DND-41 (cell line): Measurements from ENCODE around the gene BPIFB6.

ENCODE experiments used
- ATAC-seq: fragments of 200-7000 bp; cut with Tn5 transposase; 3 replicates; pipeline ENCODE4 v1.9.1; 2021; ENCODE audit warnings: low read depth; ENCODE audit not compliant: insufficient read depth
- DNase-seq: peaks from one replicate; pipeline ENCODE4 v3.0.0-alpha.2; 2020
- H2AFZ ChIP-seq: 2 replicates; pipeline ENCODE4 v1.6.0; 2012; ENCODE audit warnings: low read depth, low read length
- H3K27ac ChIP-seq: 2 replicates; pipeline ENCODE4 v1.5.1; 2012; ENCODE audit warnings: low read length, inconsistent platforms
- H3K27me3 ChIP-seq: fragments of 200-600 bp; sonication (generic); 2 replicates; pipeline ENCODE4 v1.6.0; 2012; ENCODE audit warnings: low read length, mild to moderate bottlenecking, inconsistent platforms; ENCODE audit not compliant: insufficient read depth, poor library complexity
- H3K36me3 ChIP-seq: 2 replicates; pipeline ENCODE4 v1.5.1; 2012; ENCODE audit warnings: low read length, inconsistent platforms; ENCODE audit not compliant: insufficient read depth
- H3K4me1 ChIP-seq: 2 replicates; pipeline ENCODE4 v1.5.1; 2012; ENCODE audit warnings: mild to moderate bottlenecking, low read length; ENCODE audit not compliant: insufficient read depth
- H3K4me2 ChIP-seq: 2 replicates; pipeline ENCODE4 v1.6.0; 2012; ENCODE audit warnings: mild to moderate bottlenecking, moderate library complexity, low read length, inconsistent platforms; ENCODE audit not compliant: insufficient read depth
- H3K4me3 ChIP-seq, 2 experiments: fragments of 200-600 bp in 1 of 2; shearing (Covaris generic) in 1 of 2; 2 replicates each; pipeline ENCODE4 v1.5.1; 2012 to 2016; ENCODE audit warnings: inconsistent platforms in 2 of 2, low read length in 2 of 2, mild to moderate bottlenecking in 2 of 2, low read depth in 1 of 2, moderate library complexity in 1 of 2
- H3K79me2 ChIP-seq: 2 replicates; pipeline ENCODE4 v1.6.0; 2012; ENCODE audit warnings: low read length, inconsistent platforms; ENCODE audit not compliant: insufficient read depth
- H3K9ac ChIP-seq: 2 replicates; pipeline ENCODE4 v1.6.0; 2012; ENCODE audit warnings: low read depth, mild to moderate bottlenecking, inconsistent platforms, low read length, moderate library complexity
- H3K9me3 ChIP-seq: 2 replicates; pipeline ENCODE4 v1.5.1; 2012; ENCODE audit warnings: low read length, moderate library complexity, mild to moderate bottlenecking, inconsistent platforms; ENCODE audit not compliant: insufficient read depth, severe bottlenecking
- H4K20me1 ChIP-seq: 2 replicates; pipeline ENCODE4 v1.6.0; 2012; ENCODE audit warnings: low read length; ENCODE audit not compliant: insufficient read depth
- CTCF ChIP-seq: IDR thresholded peaks from 2 replicates; pipeline ENCODE4 v1.5.1; 2012; ENCODE audit warnings: borderline replicate concordance, low read length, moderate library complexity, mild to moderate bottlenecking; ENCODE audit not compliant: poor library complexity, severe bottlenecking; ENCODE audit errors: extremely low read depth
- EZH2 ChIP-seq: IDR thresholded peaks from 3 replicates; pipeline ENCODE4 v1.6.1; 2012; ENCODE audit warnings: borderline replicate concordance, low read depth, mild to moderate bottlenecking, moderate library complexity, low read length, inconsistent platforms; ENCODE audit not compliant: severe bottlenecking

BPIFB6 gene

GRCh38 chr20:33072362-33072761 is 40.9 kb downstream of the BPIFB6 start:
- H3K27ac ChIP-seq, result no peak overlapping the region
- no peak for TF ChIP-seq EZH2
- no peak for TF ChIP-seq CTCF
- no peaks in the 10 kb centered on the region for H3K9me3 ChIP-seq
- DNase-seq, result no peak
- H3K4me2 ChIP-seq, result no peak overlapping the region
- no peaks in the 10 kb centered on the region for H4K20me1 ChIP-seq
- no peaks in the 10 kb centered on the region for H3K27me3 ChIP-seq
- ATAC-seq, result no peak
- H3K4me3 ChIP-seq, result no peak overlapping the region
- H3K9ac ChIP-seq, result no peak overlapping the region
- no peaks in the 10 kb centered on the region for H3K36me3 ChIP-seq
- H3K4me1 ChIP-seq, result no peaks in the 10 kb centered on the region
- no peaks in the 10 kb centered on the region for H3K79me2 ChIP-seq
- no peak overlapping the region for H2AFZ ChIP-seq

DNA sequence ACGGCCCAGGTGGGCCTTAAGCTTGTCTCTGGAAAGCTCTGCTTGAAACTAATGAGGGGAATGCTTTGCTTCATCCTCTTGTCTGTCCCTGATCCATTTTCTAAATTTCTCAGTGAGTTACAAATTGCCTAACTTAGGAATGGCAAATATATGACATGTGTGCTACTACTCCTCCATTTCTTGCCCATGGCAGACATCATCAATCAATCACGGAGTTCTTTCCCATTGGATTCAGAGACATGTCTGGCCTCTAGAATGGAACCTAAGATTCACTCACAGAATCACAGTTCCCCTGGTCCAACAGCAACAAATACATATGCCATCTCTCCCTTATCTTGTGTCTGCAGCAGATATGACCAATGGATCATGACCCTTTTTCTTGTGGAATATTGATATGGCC is 41.4 kb downstream of the BPIFB6 start:
- Histone ChIP-seq H3K4me2 (no peak overlapping the region), H3K9ac (no peak overlapping the region), H3K9me3 (no peaks in the 10 kb centered on the region), H3K36me3 (no peaks in the 10 kb centered on the region), H3K27ac (no peak overlapping the region), H3K27me3 (no peaks in the 10 kb centered on the region), H2AFZ (no peak overlapping the region), H4K20me1 (no peaks in the 10 kb centered on the region), H3K79me2 (no peaks in the 10 kb centered on the region), H3K4me1 (no peaks in the 10 kb centered on the region), H3K4me3 (no peak overlapping the region)
- no peak for DNase-seq
- no peak for TF ChIP-seq EZH2
- no peak for TF ChIP-seq CTCF
- ATAC-seq, result no peak

DNA sequence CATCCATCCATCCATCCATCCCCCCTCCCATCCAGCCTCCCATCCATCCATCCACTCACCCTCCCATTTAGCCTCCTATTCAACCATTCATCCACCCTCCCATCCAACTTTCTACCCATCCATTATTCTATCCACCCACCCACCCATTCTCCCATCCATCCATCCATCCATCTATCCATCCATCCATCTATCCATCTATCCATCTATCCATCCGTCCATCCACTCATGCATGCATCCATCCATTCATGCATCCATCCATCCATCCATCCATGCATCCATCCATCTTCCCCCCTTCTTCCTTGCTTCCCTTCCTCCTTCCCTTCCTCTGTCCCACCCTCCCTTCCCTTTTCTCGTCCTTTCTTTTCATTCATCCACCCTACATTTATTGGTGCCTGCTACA is 43.2 kb downstream of the BPIFB6 start:
- Histone ChIP-seq H3K4me1 (no peaks in the 10 kb centered on the region), H3K79me2 (no peaks in the 10 kb centered on the region), H3K27ac (no peak overlapping the region), H3K36me3 (no peaks in the 10 kb centered on the region), H3K9ac (no peak overlapping the region), H3K9me3 (no peaks in the 10 kb centered on the region), H3K27me3 (no peaks in the 10 kb centered on the region), H4K20me1 (no peaks in the 10 kb centered on the region), H3K4me2 (no peak overlapping the region), H3K4me3 (no peak overlapping the region), H2AFZ (no peak overlapping the region)
- TF ChIP-seq EZH2 (no peak), CTCF (no peak)
- DNase-seq (no peak), ATAC-seq (no peak)

DNA sequence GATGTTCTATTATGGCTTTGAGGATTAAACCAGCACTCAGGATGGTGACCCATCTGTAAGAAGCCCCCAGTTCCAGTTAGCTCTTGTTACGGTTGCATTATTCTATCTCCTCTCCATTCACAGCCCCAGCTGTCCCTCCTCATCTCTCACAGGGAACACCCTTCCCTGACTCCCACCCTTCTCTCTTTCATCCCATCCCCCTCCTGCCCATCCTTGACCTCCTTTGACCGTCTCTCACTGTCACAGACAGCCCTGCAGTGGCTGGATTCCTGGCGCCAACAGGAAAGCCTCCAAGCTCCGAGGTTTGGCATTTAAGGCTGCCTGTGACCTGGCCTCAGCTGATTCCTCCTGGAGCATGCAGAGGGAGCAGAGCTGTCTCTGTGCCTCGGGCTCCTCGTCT is 43.8 kb downstream of the BPIFB6 start:
- no peak overlapping the region for H3K9ac ChIP-seq
- no peaks in the 10 kb centered on the region for H3K4me1 ChIP-seq
- H3K4me3 ChIP-seq, result no peak overlapping the region
- no peaks in the 10 kb centered on the region for H3K9me3 ChIP-seq
- no peaks in the 10 kb centered on the region for H4K20me1 ChIP-seq
- TF ChIP-seq CTCF (no peak), EZH2 (no peak)
- H2AFZ ChIP-seq, result no peak overlapping the region
- H3K36me3 ChIP-seq, result no peaks in the 10 kb centered on the region
- H3K79me2 ChIP-seq, result no peaks in the 10 kb centered on the region
- no peak overlapping the region for H3K27ac ChIP-seq
- DNase-seq (no peak), ATAC-seq (no peak)
- H3K27me3 ChIP-seq, result no peaks in the 10 kb centered on the region
- H3K4me2 ChIP-seq, result no peak overlapping the region
